Measurements from ENCODE around the gene ARHGEF37.

Gene ARHGEF37

DNA sequence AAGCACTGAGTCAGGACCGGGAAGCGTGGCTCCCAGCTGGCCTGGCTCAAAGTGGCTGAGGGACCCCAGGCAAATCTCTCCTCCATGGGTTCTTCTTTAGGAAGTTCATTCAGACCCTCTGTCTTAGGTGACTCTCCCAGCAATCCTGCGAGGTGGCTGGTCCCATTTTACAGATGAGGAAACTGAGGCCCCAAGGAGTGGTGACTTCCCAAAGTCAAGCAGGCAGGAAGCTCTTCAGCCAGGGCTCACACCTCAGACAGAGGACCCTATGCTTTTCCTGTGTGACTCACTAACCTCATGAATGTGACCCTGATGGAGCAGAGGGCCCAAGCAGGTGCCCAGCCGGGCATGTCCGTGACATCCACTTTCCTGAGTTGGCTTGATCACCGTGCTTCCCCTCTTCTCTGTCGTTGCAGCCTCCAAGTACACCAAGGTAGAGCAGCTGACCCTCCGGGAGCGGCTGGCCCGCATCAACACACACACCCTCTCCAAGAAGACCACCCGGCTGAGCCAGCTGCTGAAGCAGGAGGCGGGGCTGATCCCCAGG lies 36.5 kb downstream of the ARHGEF37 start:
- Histone ChIP-seq H3K36me3 (ENCODE audit: insufficient read depth, low read length) (no peaks in the 10 kb centered on the region), H3K9ac (ENCODE audit: low read depth, low read length) (no peak overlapping the region), H3K4me1 (ENCODE audit: insufficient read depth, low read length) (no peaks in the 10 kb centered on the region; the same call in 1 of the 2 replicates), H3K9me3 (ENCODE audit: control insufficient read depth, insufficient read depth, low read length) (no peaks in the 10 kb centered on the region)

DNA sequence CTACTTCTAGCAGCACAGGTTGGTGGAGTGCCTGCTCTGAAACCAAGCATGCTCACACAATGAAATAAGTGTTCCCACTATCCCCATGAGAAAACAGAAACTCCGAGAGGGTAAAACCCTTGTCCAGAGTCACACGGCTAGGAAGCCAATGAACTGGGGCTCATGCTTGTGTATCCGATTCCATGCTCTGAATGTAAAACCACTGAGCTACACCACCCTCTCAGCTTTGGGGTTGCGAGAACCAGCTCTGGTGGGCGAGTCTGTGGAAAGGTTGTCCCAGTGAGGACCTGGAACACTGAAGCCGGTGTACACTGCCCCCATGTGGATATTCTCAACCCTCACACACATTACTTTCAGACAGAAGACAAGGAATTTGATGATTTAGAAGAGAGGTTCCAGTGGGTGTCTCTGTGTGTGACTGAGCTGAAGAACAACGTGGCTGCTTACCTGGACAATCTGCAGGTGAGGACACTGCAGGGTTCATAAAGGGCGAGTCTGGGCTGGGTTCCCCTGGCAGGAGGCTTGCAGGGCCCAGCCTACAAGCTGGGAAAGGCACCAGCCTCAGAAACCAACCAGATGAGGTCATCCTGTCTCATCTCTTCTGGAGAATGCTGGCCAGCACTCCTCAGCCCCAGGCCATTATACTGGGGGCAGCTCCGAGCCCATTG lies 37.4 kb downstream of the ARHGEF37 start:
- Histone ChIP-seq H3K9me3 (ENCODE audit: control insufficient read depth, insufficient read depth, low read length) (no peaks in the 10 kb centered on the region), H3K9ac (ENCODE audit: low read depth, low read length) (no peak overlapping the region), H3K36me3 (ENCODE audit: insufficient read depth, low read length) (no peaks in the 10 kb centered on the region), H3K4me1 (ENCODE audit: insufficient read depth, low read length) (no peaks in the 10 kb centered on the region; the same call in 1 of the 2 replicates)

DNA sequence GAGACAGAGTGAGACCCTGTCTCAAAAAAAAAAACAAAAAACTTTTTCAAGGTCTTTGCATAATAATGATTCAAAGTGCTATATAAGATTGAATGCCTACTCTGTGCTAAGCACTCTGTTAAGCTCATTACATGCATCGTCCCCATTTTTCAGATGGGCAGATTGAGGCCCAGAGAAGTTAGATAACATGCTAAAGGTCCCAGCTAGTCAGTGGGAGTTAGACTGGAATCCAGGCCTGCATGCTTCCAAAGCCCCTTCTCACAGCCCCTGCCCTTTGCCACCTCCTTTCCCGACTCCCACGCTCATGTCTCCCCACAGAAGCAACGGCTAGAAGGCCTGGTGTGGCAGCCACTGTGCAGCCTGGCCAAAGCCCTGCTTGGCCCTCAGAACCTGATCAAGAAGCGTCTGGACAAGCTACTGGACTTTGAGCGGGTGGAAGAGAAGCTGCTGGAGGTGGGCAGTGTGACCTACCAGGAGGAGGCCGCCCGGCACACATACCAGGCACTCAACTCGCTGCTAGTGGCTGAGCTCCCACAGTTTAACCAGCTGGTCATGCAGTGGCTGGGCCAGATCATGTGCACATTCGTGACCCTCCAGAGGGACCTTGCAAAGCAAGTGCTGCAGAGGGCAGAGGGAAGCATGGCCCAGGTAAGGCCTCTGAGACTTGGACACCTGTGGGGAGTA lies 40.3 kb downstream of the ARHGEF37 start:
- H3K36me3 ChIP-seq (ENCODE audit: insufficient read depth, low read length), result no peaks in the 10 kb centered on the region
- no peak overlapping the region for H3K9ac ChIP-seq (ENCODE audit: low read depth, low read length)
- H3K9me3 ChIP-seq (ENCODE audit: control insufficient read depth, insufficient read depth, low read length), result no peaks in the 10 kb centered on the region
- no peaks in the 10 kb centered on the region; the same call in 1 of the 2 replicates for H3K4me1 ChIP-seq (ENCODE audit: insufficient read depth, low read length)

DNA sequence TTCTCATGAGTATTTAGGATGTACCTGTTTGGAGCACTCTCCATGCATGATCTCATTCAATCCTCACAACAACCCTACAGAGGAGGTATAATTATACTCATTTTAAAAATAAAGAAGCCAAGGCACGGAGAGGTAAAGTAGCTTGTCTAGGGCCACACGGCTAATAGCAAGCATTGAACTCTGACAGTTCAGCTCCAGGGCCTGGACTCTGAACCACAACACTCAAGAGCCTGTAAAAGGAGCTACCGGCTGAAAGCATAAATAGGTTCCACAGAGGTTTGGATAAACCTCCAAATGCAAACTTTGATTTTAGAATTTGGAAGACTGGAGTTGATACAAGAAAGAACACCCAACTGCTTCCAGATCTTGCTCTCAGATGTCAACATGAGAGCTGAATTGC lies 41.2 kb downstream of the ARHGEF37 start:
- Histone ChIP-seq H3K9ac (ENCODE audit: low read depth, low read length) (no peak overlapping the region), H3K9me3 (ENCODE audit: control insufficient read depth, insufficient read depth, low read length) (no peaks in the 10 kb centered on the region), H3K4me1 (ENCODE audit: insufficient read depth, low read length) (no peaks in the 10 kb centered on the region; the same call in 1 of the 2 replicates), H3K36me3 (ENCODE audit: insufficient read depth, low read length) (no peaks in the 10 kb centered on the region)

DNA sequence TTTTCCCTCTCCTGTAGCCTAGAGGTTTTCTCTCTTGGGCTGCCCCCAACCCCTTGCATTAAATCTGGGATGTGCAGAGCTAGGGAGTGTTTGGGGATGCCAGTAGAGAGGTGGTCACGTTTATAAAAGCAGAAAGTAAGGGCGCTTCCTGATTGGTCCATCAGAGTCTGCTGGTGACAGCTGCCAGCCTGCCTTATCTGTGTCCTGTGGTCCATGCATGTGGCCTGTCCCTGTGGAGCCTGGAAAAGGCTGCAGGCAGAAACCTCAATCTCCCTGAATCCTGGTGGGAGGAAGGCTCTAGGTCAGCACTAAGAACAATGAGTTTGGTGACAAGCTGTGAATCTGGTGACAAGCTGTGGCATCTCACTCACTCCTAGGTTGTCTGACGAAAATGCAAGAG lies 42.2 kb downstream of the ARHGEF37 start:
- Histone ChIP-seq H3K36me3 (ENCODE audit: insufficient read depth, low read length) (no peaks in the 10 kb centered on the region), H3K4me1 (ENCODE audit: insufficient read depth, low read length) (peaks cover 3% of the 10 kb centered on the region; the same call in 1 of the 2 replicates), H3K9me3 (ENCODE audit: control insufficient read depth, insufficient read depth, low read length) (no peaks in the 10 kb centered on the region), H3K9ac (ENCODE audit: low read depth, low read length) (no peak overlapping the region)

DNA sequence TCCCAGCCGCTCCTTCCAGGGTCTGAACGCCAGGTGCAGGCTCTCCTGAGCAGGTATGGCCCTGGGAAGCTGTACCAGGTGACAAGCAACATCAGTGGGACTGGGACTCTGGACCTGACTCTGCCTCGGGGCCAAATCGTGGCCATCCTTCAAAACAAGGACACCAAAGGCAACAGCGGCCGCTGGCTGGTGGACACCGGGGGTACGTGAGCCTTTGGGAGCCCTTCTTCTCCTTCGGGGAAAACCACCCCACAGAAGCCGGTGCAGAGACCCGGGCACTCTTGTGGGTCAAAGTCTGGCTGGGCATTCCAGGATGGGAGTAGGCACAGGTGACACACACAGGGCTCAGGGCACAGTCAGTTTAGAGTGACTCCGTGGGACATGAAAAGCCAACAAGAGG lies 45.8 kb downstream of the ARHGEF37 start:
- H3K36me3 ChIP-seq (ENCODE audit: insufficient read depth, low read length), result no peaks in the 10 kb centered on the region
- no peaks in the 10 kb centered on the region for H3K9me3 ChIP-seq (ENCODE audit: control insufficient read depth, insufficient read depth, low read length)
- no peak overlapping the region for H3K9ac ChIP-seq (ENCODE audit: low read depth, low read length)
- peaks cover 7% of the 10 kb centered on the region; the same call in 1 of the 2 replicates for H3K4me1 ChIP-seq (ENCODE audit: insufficient read depth, low read length)

DNA sequence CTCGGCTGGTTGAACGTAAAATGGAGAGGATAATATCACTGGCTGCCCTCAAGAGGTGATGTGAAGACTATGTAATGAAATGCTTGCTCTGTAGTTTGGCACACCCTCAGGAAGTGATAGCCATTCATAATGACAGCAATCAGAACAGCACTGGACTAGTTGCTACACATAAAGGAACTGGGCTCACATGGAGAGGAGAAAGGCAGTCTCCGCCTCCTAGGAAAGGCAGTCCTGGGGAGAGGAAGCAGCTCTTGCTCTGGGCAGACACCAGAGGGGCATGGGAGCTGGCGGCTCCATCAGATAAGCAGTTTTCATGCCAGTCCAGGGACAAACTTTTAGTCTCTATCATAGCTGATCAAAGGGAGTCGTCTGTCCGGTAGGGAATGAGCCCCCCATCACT lies 46.9 kb downstream of the ARHGEF37 start:
- no peaks in the 10 kb centered on the region for H3K9me3 ChIP-seq (ENCODE audit: control insufficient read depth, insufficient read depth, low read length)
- H3K9ac ChIP-seq (ENCODE audit: low read depth, low read length), result no peak overlapping the region
- peaks cover 18% of the 10 kb centered on the region for H3K4me1 ChIP-seq (ENCODE audit: insufficient read depth, low read length)
- H3K36me3 ChIP-seq (ENCODE audit: insufficient read depth, low read length), result no peaks in the 10 kb centered on the region

DNA sequence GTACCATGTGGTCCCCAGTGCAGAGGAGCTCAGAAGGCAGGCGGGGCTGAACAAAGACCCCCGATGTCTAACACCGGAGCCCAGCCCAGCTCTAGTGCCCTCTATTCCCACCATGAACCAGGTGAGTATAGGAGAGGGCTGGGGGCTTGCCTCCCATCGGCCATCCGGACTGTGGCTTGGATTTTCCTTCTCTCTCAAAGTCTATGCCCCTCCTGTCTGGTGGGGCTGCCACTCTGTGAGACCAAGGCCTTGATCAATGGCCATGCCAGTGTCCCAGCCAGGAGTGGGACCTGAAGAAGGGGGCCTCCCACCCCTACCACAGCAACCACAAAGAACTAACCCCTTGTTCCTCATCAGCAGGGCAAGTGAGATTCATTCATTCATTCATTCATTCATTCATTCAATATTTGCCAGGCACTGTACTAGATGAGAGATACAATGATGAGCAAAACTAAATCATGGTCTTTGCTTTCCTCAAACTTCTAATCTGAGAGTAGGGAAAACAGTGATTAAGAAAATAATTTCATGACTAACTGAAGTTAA lies 47.6 kb downstream of the ARHGEF37 start:
- Histone ChIP-seq H3K9me3 (ENCODE audit: control insufficient read depth, insufficient read depth, low read length) (no peaks in the 10 kb centered on the region), H3K4me1 (ENCODE audit: insufficient read depth, low read length) (peaks cover 25% of the 10 kb centered on the region), H3K36me3 (ENCODE audit: insufficient read depth, low read length) (no peaks in the 10 kb centered on the region), H3K9ac (ENCODE audit: low read depth, low read length) (no peak overlapping the region)

DNA sequence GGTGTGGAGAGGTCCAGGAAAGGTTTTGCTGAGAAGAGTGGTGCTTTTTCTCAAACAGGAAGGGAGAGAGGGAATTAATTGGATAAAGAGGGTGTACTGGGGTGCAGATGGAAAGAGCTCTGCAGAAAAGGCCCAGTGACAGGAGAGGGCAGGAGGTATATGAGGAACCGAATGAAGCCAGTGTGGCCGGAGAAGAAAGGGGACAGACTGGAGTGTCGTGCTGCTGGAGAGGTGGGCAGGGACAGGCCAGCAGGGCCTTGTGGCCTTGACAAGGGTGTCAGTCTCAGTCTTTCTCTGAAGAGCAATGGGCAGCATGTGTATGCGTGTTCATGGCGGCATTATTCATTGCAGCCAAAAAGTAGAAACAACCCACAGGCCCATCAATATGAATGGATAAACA lies 48.1 kb downstream of the ARHGEF37 start:
- no peak overlapping the region for H3K9ac ChIP-seq (ENCODE audit: low read depth, low read length)
- H3K9me3 ChIP-seq (ENCODE audit: control insufficient read depth, insufficient read depth, low read length), result no peaks in the 10 kb centered on the region
- H3K36me3 ChIP-seq (ENCODE audit: insufficient read depth, low read length), result no peaks in the 10 kb centered on the region
- H3K4me1 ChIP-seq (ENCODE audit: insufficient read depth, low read length), result peaks cover 27% of the 10 kb centered on the region

DNA sequence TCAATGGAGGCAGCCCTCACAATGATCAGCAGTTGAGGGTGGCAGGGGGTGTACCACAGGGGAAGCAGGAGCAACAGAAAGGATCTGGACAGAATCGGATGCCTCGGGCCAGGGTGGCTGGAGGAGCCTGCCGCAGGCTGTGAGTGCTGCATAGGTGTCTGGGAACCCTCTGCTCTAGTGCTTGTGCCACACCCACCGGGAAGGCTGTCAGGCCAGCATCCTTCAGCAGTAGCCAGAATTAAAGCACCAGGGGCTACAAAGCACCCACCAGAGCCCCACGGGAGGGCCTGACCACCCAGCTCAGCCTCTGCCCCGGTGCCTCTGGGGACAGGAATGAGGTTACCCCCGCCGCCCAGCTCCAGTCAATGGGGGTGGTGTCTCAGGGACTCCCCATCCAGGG lies 49.0 kb downstream of the ARHGEF37 start:
- no peaks in the 10 kb centered on the region for H3K36me3 ChIP-seq (ENCODE audit: insufficient read depth, low read length)
- H3K9me3 ChIP-seq (ENCODE audit: control insufficient read depth, insufficient read depth, low read length), result no peaks in the 10 kb centered on the region
- peaks cover 27% of the 10 kb centered on the region for H3K4me1 ChIP-seq (ENCODE audit: insufficient read depth, low read length)

DNA sequence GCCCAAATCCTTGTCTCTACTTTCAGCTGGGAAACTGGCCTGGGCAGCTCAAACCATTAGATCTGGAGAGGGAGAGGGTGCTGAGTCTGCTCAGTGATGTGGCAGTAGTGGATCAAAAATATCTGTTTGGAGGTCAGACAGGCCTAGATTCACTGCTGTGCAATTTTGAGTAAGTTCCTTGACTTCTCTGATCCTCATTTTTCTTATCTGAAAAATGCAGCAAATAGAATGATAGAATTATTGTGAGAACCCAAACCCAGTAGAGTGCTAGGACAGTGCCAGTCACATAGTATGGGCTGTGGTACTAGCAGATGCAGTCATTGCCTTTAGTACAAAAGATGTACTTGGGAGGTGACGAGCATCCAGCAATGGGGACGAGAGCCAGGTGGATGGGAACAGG lies 50.2 kb downstream of the ARHGEF37 start:
- Histone ChIP-seq H3K9ac (ENCODE audit: low read depth, low read length) (no peak overlapping the region), H3K9me3 (ENCODE audit: control insufficient read depth, insufficient read depth, low read length) (no peaks in the 10 kb centered on the region), H3K4me1 (ENCODE audit: insufficient read depth, low read length) (peaks cover 27% of the 10 kb centered on the region), H3K36me3 (ENCODE audit: insufficient read depth, low read length) (no peaks in the 10 kb centered on the region)

More for the DNA sequence above, 49.0 kb downstream of the ARHGEF37 start:
- no peak overlapping the region for H3K9ac ChIP-seq (ENCODE audit: low read depth, low read length)

DNA sequence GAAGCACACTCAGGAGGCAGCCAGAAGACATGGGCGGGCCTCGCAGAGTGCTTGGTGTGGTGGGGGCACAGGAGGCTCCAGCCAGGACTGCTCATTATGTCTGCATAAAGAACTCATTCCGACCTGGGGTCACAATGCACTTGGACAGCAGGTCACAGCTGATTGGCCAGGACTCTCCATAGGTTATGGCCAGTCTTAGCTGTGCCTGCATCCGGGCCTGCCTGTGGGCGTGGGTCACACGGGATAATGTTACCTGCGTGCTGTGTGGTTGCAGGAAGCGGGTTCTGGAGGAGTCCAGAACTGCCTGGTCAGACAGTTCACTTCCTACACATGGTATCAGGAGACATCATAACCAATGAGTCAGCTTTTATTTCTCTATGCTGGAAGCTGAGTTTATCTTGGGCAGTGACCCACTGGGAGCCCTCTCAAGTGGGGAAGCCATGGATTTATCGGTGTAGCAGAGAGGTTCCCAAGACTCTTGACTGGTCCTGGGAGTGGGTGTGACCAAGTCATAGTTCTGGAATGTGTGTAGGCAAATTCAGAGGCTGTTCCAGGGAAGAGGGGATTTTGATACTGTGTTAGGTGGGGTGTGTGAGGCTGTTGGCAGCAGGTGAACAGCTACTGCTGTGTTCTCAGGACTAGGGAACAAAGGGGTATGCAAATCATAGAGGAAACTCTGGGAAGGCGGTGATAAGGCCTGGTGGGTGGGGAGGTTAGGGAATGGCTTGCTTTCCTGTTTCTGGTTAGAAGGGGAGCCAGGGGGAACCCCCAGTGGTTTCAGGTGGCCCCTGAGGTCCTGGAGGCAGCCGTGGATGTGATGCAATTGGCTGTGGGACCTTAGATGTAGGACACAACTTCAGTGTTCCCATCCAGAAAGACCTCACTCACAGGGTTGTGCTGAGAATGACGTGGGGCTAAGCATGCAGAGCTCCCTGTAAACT lies 51.3 kb downstream of the ARHGEF37 start:
- no peaks in the 10 kb centered on the region for H3K36me3 ChIP-seq (ENCODE audit: insufficient read depth, low read length)
- H3K9ac ChIP-seq (ENCODE audit: low read depth, low read length), result no peak overlapping the region; the same call in 1 of the 2 replicates
- no peaks in the 10 kb centered on the region for H3K9me3 ChIP-seq (ENCODE audit: control insufficient read depth, insufficient read depth, low read length)
- peaks cover 27% of the 10 kb centered on the region for H3K4me1 ChIP-seq (ENCODE audit: insufficient read depth, low read length)

DNA sequence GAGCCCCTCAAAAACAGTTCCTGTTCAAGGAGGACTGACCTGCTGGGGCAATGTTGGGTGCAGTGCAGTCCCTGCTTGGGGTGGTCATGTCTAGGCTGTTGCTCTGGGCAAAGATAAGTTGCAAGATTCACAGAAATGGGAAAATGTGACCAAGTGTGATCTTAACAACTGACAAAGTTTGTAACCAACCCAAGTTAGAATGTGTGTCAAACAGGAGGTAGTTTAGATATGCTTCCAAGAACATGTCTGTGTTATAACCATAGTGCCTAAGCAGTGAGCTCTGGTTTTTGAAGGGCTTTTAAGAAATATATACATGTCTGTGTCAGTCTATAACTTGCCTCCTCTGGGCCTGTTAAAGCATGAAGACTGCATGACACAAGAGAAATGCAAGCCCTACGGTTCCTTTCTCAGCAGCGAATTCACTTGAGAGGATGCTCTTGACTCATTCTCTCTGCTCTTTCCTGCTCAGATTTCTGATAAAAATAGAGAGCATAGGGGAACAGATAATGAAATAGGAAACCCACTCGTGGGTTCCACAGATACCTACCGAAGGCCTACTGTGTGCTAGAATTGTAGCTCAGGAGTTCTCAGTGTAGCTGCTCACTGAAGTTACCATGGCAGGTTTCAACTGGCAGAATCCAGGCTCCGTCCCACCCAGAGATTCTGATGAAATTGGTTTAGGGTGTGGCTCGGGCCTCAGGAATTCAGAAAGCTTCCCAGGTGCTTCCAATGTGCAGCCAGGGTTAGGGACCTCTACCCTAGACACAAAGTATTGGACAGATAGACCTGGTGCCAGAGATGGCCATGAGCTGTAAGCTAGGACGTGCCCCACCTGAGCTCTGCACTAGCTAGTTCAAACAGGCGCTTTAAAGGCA lies 52.4 kb downstream of the ARHGEF37 start:
- no peaks in the 10 kb centered on the region for H3K36me3 ChIP-seq (ENCODE audit: insufficient read depth, low read length)
- no peak overlapping the region for H3K9ac ChIP-seq (ENCODE audit: low read depth, low read length)
- no peaks in the 10 kb centered on the region for H3K9me3 ChIP-seq (ENCODE audit: control insufficient read depth, insufficient read depth, low read length)
- H3K4me1 ChIP-seq (ENCODE audit: insufficient read depth, low read length), result peaks cover 24% of the 10 kb centered on the region
